Pons (tissue), 1 donor: ENCODE data around the gene HLA-DQA2.
"Not testable (repeated sequence)": the region's sequence is repeated elsewhere in the genome, so short reads cannot be mapped to it uniquely, and the experiment has no call there.

Experiments
- DNase-seq: peaks from one replicate; pipeline ENCODE4 v3.0.0-alpha.2; 2016; ENCODE audit warnings: low spot score

HLA-DQA2 gene

DNA sequence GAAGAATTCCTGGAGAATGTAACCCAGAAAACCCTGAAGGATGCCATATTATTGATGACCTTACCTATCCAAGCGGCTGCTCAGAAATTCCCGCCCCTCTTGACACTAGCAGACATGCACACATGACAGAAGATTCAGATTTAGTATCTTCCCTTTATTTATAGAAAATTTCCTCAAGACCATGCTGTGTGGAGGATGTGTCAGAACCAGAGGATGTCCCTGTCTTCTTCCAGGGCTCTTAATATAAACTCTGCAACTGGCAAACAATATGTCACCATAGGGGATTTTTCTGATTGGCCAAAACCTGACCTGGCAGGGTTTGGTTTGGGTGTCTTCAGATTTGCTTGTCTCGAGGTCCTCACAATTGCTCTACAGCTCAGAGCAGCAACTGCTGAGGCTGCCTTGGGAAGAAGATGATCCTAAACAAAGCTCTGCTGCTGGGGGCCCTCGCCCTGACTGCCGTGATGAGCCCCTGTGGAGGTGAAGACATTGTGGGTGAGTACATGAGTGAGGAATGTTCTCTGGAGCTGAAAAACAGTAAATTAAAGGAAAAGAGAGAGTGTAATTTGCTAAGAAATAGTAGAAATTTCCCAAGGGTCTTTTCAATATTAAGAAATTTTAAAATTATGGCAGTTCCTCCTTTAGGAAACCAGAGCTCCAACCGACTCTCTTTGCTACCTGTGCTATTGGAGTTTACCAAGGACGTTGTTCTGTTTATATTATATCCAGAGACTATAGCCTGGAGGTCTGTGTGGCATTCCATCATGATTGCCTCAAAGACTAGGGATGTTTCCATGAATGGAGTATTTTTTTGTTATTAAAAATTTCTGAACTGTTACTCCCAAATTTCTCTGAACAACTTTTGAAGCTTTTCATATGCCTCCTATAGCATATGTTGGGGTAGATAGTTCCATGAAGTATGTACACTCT is at the start of gene HLA-DQA2:
TSS of gene HLA-DQA2 (plus strand) at position 361 of the 930 bp plus-strand sequence. CDS start at position 414, 53 bp downstream.
- DNase-seq: peak; percentile 3

DNA sequence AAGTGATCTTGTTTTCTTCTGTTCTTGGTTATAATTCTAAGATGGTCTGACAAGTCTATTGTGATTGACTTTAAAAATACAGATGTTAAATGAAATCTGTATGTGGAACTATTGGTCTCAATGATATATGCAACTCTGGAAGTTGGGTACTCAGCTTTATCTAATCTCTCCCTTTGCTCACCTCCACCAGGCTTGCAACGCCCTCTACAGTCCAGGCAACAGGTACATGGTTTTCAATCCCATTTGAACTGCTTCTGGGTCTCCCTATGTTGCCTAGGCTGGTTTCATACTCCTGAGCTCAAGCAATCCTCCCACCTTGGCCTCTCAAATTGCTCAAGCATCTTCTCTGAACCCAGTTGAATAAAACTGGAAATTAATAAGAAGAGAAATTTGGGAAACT is 49.2 kb upstream of the HLA-DQA2 start:
- DNase-seq: no peak

- no peak for DNase-seq
Measured at GRCh38 chr6:32697031-32697430, 44.2 kb upstream of the HLA-DQA2 start.

GRCh38 chr6:32700391-32701040 is 40.7 kb upstream of the HLA-DQA2 start:
- DNase-seq: peak; percentile 80

DNA sequence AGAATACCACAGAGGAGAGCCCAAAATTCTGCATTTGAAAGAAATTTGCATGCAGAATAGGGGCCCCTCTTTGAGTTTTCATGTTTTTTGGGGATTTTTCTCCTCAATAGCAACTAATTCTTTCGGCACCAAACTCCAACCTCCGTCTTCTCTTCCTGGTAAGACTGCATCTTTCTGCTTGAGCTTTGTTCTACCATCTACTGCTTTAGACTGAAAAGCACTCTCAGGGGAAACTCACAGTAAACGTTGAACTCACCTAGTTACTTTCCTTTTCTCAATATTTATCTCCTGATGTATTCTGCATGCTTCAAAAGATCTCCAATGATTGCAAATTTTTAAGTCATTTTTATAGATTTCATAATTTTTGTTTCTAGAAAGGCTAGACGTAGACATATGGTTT is 37.8 kb upstream of the HLA-DQA2 start:
- no peak for DNase-seq

DNA sequence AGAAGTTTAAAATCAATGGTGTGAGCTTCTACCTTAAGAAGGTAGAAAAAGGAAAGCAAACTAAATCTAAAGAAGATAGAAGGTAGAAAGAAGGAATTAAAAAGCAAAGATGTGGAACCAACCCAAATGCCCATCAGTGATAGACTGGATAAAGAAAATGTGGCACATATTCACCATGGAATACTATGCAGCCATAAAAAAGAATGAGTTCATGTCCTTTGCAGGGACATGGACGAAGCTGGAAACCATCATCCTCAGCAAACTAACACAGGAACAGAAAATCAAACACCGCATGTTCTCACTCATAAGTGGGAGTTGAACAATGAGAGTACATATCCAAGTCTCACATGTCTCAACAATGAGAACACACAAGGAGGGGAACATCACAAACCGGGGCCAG is 36.0 kb upstream of the HLA-DQA2 start:
- DNase-seq: not testable (repeated sequence)

DNA sequence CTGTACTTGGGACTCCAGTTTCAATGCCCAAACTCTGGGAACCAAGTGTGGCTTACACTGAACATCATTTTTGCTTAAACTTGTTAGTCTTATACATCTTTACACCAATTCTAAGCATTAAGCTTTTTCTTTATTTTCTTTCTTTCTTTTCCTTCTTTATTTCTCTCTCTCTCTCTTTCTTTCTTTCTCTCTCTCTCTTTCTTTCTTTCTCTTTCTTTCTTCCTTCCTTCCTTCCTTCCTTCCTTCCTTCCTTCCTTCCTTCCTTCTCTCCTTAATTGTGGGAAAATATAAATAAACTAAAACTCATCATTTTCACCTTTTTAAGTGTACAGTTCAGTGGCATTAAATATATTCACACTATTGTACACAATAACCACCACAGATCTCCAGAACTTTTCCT is 31.6 kb upstream of the HLA-DQA2 start:
- DNase-seq: no peak

DNA sequence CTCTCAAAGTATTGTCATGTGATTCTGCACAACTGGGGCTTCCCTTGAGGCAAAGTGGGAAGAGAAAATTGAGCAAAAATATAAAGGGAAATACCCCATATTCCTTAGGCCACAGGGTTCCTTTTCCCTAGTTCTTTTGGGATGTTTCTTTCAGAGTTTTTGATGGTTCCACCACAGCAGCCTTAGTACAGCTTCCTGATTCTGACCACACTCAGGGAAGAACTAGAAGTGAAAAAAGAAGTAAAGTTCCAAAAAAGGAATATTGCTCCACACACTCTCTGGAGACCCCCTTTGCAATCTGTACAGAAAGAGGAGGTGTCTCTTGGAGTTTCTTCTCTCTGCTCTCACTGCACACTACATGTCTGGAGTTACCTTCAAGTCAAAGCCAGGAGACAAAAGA is 27.9 kb upstream of the HLA-DQA2 start:
- DNase-seq: peak; percentile 8

DNA sequence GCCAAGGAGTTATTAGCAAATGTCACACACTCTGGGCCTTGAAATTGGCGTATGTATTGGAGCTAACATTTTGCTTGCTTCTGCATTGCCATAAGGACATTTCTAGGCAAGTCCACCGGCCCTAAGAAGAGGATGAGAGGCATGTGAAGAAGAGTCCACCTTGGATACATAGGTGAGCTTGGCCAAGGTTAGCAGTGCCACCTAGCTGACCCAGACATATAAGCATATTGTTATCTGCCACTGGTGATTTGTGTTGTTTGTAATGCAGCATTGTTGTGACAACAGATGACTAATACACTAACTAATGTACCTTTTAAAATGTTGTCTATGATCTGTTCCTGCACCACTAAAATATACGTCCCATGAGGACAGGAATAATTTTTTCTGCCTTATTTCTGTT is 24.8 kb upstream of the HLA-DQA2 start:
- DNase-seq: no peak

- DNase-seq: no peak
Measured at GRCh38 chr6:32718879-32719278, 22.3 kb upstream of the HLA-DQA2 start.

- DNase-seq: no peak
Measured at GRCh38 chr6:32738126-32738525, 3.1 kb upstream of the HLA-DQA2 start.

DNA sequence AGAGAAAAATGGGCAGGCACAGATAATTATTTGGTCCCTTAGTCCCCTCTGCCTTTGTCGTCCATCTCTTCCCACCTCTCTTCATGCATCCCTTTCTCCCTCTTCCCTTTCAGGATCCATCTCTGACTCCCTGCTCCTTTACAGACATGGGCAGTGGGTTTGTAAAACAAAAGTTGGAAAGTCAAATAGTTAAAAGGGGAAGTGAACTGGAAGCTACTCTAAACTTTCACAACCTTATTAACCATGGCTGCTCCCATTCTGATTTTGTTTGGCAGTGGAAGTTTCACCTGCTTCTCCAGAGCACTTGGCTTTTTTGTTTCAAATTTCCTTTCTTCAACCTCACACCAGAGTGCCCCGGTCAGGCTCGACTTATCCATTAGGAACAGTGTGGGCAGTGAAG is 1.2 kb downstream of the HLA-DQA2 start:
- DNase-seq: no peak

DNA sequence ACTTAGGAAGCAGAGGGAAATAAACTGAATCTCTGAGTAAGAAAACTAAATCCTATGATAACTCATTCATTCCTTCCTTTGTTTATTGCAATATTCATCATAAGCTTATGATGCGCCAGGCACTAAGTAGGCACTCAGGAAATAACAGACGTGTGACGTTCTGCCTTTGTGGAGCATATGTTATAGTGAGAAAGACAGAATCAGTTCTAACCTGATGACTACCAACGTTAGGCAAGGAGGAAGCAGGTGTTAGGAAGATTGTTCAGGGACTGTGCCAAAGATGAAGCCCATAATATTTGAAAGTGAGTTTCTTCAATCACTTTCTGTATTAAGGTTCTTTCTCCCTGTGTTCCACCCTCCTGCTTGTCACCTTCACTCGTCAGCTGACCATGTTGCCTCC is 3.6 kb downstream of the HLA-DQA2 start:
- DNase-seq: no peak

- DNase-seq: not testable (repeated sequence)
Measured at GRCh38 chr6:32745649-32746048, 4.5 kb downstream of the HLA-DQA2 start.

DNA sequence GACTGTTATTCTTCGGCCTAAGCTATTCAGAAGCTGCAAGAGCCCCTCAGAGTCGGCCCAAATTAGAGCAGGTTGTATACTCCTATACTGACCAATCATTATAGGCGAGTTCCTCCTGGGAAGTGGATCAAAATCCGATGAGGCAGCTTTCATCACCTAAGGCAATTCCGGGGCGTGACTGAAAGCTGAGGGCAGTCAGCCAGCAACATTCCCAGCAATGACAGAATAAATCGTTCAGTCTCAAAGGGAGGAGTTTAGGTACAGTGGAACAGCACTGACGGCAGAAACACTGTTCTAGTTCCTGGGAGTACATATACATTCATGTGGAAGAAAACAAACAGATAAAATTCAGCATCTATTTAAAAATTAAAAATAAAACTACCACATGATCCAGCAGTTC is 11.4 kb downstream of the HLA-DQA2 start:
- no peak for DNase-seq

DNA sequence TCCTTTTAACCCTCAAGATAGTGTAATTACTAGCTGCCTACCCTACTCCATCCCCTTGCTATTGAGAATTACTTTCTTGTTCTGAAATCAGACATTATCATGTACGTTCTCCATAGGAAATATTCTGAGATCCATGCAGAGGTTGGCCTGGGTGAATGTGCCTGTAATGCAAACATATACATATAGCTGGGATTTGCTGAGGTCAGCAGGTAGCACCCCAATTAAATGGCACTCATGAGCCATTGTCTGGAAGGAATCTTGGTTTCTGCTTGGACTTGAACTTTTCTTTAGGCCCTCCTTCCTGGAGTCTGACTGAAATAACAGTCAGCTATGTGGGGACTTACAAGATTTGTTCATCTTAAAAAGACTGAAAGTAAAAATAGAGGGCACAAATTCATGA is 18.5 kb downstream of the HLA-DQA2 start:
- no peak for DNase-seq

DNA sequence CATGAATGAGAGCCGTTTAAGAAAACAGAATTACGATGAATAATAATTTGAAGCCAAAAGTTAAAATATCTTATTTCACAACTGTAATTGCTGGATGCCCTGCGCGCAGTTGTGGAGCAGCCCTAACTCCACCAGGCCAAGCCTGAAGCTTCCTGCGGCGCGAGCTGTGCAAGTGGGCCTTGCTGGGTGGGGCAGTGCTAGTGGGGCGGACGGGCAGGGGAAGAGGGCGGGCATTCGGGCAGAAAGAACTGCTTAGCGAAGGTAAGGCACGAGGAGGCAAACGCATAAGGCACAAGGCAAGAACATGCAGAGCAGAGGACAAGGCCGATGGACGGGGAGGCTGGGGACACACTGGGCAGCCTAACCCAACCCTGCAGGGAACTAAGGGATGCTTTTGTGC is 19.9 kb downstream of the HLA-DQA2 start:
- no peak for DNase-seq

DNA sequence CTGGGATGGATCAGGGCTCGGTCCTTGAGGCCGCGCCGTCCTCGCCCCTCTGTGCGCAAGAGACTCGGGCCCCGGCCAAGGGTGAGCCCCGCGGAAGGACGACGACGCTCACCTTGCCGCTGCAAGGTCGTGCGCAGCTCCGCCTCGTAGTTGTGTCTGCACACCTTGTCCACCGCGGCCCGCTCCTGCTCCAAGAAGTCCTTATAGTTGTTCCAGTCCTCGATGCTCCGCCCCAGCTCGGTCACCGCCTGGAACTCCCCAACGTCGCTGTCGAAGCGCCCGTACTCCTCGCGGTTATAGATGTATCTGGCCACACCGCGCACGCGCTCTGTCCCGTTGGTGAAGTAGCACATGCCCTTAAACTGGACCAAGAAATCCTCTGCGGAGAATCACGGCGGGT is 20.4 kb downstream of the HLA-DQA2 start:
- no peak for DNase-seq

- DNase-seq: peak; percentile 2
Measured at GRCh38 chr6:32763421-32763820, 22.2 kb downstream of the HLA-DQA2 start, which contains the start of gene HLA-DQB2. TSS of gene HLA-DQB2 (minus strand) at chr6:32763532. CDS start at chr6:32763470, 62 bp downstream.

DNA sequence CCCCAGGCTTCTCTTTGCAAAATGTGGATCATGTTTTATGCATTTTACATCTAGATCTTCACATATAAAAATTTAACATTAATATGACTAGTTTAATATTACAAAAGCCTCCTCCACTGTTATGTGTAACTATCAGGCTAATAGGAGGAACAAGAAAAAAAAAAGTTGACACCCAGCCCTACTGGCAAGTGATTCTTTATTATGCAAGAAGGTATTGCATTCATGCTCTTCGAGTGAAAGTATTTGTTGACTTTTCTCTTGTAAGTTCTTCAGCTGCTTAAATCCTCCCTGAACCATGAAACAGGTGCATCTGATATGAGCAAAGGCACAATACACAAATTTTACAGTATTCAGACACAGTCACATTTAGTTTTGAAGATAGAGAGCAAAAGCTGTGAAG is 22.9 kb downstream of the HLA-DQA2 start:
- DNase-seq: no peak

DNA sequence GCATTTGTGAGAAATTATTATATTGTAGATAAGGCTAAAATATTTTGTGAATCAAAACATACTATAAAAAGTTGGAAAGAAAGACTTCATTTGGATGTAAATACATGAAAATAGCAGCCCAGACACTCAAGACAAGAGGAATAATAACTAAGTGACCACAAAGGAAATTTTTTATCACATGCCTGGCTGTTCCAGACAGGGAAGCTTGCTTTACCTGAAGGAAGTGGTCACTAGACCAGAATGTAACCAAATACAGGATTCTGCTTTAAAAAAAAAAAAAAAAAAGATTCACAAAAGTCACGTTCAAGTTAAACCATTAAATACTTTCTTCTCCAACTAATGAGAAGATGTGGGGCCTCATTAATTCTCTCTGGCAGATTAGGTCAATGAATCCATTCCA is 31.5 kb downstream of the HLA-DQA2 start:
- no peak for DNase-seq

- DNase-seq: no peak
Measured at GRCh38 chr6:32774426-32774825, 33.2 kb downstream of the HLA-DQA2 start.

- DNase-seq: no peak
Measured at GRCh38 chr6:32775071-32775470, 33.9 kb downstream of the HLA-DQA2 start.
